Measurements from ENCODE around the gene EFCAB13. TPM values are rescaled to one million over a fixed set of nuclear protein-coding genes. Genes with fewer than 3 reads are reported as not detected.

EFCAB13 gene
- total RNA-seq, 3 donors from 2014 or later: 8.8 to 16.4 (median 10.8) TPM

DNA sequence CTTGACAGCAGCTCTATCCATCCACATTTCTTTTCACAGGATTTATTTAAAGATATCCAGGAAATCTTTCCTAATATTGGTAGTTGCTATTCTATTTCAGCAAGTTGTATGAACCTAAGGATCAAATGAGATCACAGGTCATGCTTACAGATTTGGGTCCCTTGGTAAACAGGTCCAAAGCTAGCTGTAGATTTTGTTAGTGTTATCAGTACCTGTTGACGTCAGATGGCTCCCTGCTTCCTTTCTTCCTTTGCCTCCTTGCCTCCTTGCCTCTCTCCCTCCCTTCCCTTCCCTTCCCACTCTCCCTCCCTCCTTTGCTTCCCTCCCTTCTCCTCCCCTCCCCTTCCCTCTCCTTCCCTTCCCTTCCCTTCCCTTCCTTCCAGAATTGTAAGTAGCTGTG, 76.6 kb downstream of the EFCAB13 start:
- TF ChIP-seq, protein P1, sequence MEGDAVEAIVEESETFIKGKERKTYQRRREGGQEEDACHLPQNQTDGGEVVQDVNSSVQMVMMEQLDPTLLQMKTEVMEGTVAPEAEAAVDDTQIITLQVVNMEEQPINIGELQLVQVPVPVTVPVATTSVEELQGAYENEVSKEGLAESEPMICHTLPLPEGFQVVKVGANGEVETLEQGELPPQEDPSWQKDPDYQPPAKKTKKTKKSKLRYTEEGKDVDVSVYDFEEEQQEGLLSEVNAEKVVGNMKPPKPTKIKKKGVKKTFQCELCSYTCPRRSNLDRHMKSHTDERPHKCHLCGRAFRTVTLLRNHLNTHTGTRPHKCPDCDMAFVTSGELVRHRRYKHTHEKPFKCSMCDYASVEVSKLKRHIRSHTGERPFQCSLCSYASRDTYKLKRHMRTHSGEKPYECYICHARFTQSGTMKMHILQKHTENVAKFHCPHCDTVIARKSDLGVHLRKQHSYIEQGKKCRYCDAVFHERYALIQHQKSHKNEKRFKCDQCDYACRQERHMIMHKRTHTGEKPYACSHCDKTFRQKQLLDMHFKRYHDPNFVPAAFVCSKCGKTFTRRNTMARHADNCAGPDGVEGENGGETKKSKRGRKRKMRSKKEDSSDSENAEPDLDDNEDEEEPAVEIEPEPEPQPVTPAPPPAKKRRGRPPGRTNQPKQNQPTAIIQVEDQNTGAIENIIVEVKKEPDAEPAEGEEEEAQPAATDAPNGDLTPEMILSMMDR (IDR thresholded peaks at IDR 0.05): no peak
- TF ChIP-seq POLR2A (IDR thresholded peaks at IDR 0.05) (no peak), POLR2AphosphoS5 (IDR thresholded peaks at IDR 0.05) (no peak)
- intact Hi-C loops (cut with DNase I; ENCODE audit: low total_unique reads): no loop called here
- no peak overlapping the region for H3K27ac ChIP-seq
- no peaks in the 10 kb centered on the region for H3K4me1 ChIP-seq
- H3K9me3 ChIP-seq: no peaks in the 10 kb centered on the region
- DNase-seq (ENCODE audit: low spot score in 2 of 2): no peak
- no peak overlapping the region for H3K4me3 ChIP-seq
- H3K27me3 ChIP-seq: no peaks in the 10 kb centered on the region
- peaks cover 4% of the 10 kb centered on the region for H3K36me3 ChIP-seq

DNA sequence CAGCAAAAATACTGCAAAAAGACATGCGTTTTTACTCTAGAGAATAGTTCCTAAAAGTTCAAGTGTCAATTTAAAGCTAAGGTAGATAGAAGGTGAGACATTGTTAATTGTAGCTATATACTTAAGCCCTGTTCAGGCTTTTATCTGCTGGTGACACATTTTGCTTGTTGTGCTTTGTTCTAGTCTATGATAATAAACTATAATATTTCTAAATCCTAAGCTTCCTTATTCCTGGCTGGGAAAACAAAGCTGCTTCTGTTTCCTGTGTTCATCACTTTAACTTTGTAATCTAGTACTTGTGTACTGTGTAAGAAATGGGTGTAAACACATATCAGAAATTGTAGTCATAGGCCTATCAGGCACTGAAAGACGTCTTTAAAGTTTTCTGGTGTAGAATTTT, 77.3 kb downstream of the EFCAB13 start:
- no peak for DNase-seq (ENCODE audit: low spot score in 2 of 2)
- Histone ChIP-seq H3K4me1 (no peaks in the 10 kb centered on the region), H3K27me3 (no peaks in the 10 kb centered on the region), H3K36me3 (peaks cover 4% of the 10 kb centered on the region), H3K27ac (no peak overlapping the region), H3K4me3 (no peak overlapping the region), H3K9me3 (no peaks in the 10 kb centered on the region)
- TF ChIP-seq POLR2A (IDR thresholded peaks at IDR 0.05) (no peak), POLR2AphosphoS5 (IDR thresholded peaks at IDR 0.05) (no peak)
- TF ChIP-seq, protein P1 (IDR thresholded peaks at IDR 0.05): no peak
- intact Hi-C loops (cut with DNase I; ENCODE audit: low total_unique reads): no loop called here

DNA sequence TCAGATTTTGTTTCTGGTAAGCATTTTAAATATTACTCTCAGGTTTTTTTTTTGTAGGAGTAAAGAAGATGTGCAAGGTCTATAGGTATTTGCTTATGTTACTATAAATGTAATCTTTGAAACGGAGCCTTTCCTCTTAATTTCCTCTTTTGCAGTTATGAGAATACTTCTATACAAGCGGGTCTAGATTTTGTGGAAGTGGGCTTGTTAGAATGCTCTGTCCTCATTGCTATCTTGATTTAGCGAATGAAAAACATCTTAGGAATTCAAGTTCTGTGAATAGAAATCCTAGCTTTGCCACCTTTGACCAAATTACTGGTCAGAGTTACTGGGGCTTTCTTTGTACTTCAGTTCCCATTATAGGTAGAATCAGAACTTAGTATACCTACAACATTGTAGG, 80.3 kb downstream of the EFCAB13 start:
- Histone ChIP-seq H3K36me3 (peaks cover 4% of the 10 kb centered on the region), H3K9me3 (no peaks in the 10 kb centered on the region), H3K4me1 (no peaks in the 10 kb centered on the region), H3K27me3 (no peaks in the 10 kb centered on the region), H3K4me3 (no peak overlapping the region), H3K27ac (no peak overlapping the region)
- intact Hi-C loops (cut with DNase I; ENCODE audit: low total_unique reads): no loop called here
- no peak for DNase-seq (ENCODE audit: low spot score in 2 of 2)
- TF ChIP-seq POLR2AphosphoS5 (IDR thresholded peaks at IDR 0.05) (no peak), POLR2A (IDR thresholded peaks at IDR 0.05) (no peak)
- TF ChIP-seq, protein P1 (IDR thresholded peaks at IDR 0.05): no peak

GRCh38 chr17:47404875-47405274, 81.1 kb downstream of the EFCAB13 start:
- intact Hi-C loops (cut with DNase I; ENCODE audit: low total_unique reads): no loop called here
- no peak overlapping the region for H3K27ac ChIP-seq
- TF ChIP-seq POLR2A (IDR thresholded peaks at IDR 0.05) (no peak), POLR2AphosphoS5 (IDR thresholded peaks at IDR 0.05) (no peak)
- TF ChIP-seq, protein P1 (IDR thresholded peaks at IDR 0.05): no peak
- peaks cover 4% of the 10 kb centered on the region for H3K36me3 ChIP-seq
- H3K27me3 ChIP-seq: no peaks in the 10 kb centered on the region
- no peaks in the 10 kb centered on the region for H3K9me3 ChIP-seq
- no peak for DNase-seq (ENCODE audit: low spot score in 2 of 2)
- no peaks in the 10 kb centered on the region for H3K4me1 ChIP-seq
- H3K4me3 ChIP-seq: no peak overlapping the region

GRCh38 chr17:47413872-47414271, 90.1 kb downstream of the EFCAB13 start:
- no peak for DNase-seq (ENCODE audit: low spot score in 2 of 2)
- H3K27me3 ChIP-seq: no peaks in the 10 kb centered on the region
- no peak overlapping the region for H3K27ac ChIP-seq
- H3K36me3 ChIP-seq: no peaks in the 10 kb centered on the region
- H3K9me3 ChIP-seq: no peaks in the 10 kb centered on the region
- intact Hi-C loops (cut with DNase I; ENCODE audit: low total_unique reads): no loop called here
- TF ChIP-seq, protein P1 (IDR thresholded peaks at IDR 0.05): no peak
- TF ChIP-seq POLR2AphosphoS5 (IDR thresholded peaks at IDR 0.05) (no peak), POLR2A (IDR thresholded peaks at IDR 0.05) (no peak)
- H3K4me1 ChIP-seq: no peaks in the 10 kb centered on the region
- H3K4me3 ChIP-seq: no peak overlapping the region
